ENCODE measurements around the gene SRPX. TPM values are rescaled to one million over a fixed set of nuclear protein-coding genes. Genes with fewer than 3 reads are reported as not detected.
A peak's percentile ranks its signal among the peaks of the same experiment; 100 is the strongest.

The SRPX gene
- total RNA-seq, 2 donors from 2014 or later = 75.7 to 81.8 TPM

DNA sequence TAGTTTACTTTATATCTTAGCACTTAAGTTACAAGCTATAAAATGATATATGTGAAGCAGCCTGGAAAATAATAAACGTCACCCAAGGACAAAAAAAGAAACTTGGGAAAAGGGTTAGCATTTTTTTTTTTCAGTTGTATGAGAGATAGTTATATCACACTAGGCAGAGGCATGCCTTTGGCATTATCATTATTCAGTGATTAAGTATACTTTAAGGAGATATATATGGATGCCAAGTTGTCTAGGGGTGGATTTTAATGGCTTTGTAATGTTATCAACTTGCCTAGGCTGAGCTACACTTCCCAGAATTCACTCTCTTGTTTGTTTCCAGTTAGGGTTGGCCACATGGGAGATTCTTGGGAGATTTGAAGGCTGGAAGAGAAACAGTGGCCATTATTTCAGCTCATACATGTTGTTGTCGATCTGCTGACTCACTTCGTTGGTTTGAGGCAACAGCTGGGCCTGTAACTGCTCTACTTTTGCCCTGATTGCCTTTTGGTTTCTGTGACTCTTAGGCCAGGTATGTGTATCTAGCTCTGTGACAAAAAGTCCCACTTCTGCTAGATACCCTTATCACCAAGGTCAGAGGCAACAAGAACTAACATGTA lies 11.5 kb upstream of the SRPX start:
- Histone ChIP-seq H3K4me3 (no peak overlapping the region), H3K4me1 (peaks cover 0 to 14% of the 10 kb centered on the region in 2 donors), H3K27ac (peak overlapping the region in 1 of 2 donors; percentile 26), H3K27me3 (no peaks in the 10 kb centered on the region), H3K36me3 (no peaks in the 10 kb centered on the region), H3K9me3 (no peaks in the 10 kb centered on the region)
- no peak for DNase-seq (ENCODE audit: low spot score)
- TF ChIP-seq, protein P1, sequence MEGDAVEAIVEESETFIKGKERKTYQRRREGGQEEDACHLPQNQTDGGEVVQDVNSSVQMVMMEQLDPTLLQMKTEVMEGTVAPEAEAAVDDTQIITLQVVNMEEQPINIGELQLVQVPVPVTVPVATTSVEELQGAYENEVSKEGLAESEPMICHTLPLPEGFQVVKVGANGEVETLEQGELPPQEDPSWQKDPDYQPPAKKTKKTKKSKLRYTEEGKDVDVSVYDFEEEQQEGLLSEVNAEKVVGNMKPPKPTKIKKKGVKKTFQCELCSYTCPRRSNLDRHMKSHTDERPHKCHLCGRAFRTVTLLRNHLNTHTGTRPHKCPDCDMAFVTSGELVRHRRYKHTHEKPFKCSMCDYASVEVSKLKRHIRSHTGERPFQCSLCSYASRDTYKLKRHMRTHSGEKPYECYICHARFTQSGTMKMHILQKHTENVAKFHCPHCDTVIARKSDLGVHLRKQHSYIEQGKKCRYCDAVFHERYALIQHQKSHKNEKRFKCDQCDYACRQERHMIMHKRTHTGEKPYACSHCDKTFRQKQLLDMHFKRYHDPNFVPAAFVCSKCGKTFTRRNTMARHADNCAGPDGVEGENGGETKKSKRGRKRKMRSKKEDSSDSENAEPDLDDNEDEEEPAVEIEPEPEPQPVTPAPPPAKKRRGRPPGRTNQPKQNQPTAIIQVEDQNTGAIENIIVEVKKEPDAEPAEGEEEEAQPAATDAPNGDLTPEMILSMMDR (IDR thresholded peaks at IDR 0.05) = no peak

DNA sequence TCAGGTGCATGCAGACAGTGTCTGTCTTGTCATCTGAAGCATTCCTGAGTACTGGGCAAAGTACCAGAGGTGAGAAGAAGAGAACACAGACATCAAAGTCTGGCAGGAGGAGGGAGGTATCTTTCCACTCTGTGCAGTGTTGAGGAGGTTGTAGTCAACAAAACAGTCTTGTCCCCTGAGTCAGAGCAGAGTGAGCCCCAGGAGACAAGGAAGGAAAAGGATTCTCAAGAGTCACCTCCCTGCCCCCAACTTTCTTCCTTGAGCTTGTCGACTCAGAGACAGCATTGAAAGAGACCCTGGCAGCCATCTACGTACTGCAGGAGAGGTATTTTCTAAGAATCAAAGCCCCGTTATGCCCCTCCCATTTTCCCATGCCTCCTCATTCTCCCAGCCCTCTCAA lies 4.4 kb upstream of the SRPX start:
- TF ChIP-seq, protein P1 (IDR thresholded peaks at IDR 0.05) = no peak
- Histone ChIP-seq H3K27ac (peak overlapping the region; percentile 11 to 70), H3K9me3 (no peaks in the 10 kb centered on the region)

DNA sequence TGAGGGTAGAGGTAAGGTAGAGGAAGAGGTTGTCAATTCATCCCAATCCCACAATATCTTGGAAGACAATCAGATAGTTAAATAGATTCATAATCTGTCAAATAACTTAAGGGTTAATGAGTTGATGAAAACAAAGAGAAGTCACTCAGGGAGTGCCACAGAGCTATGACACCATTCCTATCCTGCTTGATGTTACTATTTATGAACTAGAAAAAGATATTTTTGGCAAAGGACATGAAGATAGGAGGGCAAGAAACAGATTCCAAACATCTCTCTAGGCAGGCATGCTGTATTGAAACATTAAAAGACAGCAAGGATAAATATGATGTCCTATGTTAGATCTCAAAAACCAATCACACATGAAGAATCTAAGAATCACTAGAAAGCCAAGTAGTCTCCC lies 3.5 kb upstream of the SRPX start:
- Histone ChIP-seq H3K9me3 (no peaks in the 10 kb centered on the region), H3K4me1 (no peaks in the 10 kb centered on the region), H3K36me3 (no peaks in the 10 kb centered on the region), H3K27ac (peak overlapping the region in 1 of 2 donors; percentile 43), H3K4me3 (no peak overlapping the region), H3K27me3 (no peaks in the 10 kb centered on the region)
- no peak for DNase-seq (ENCODE audit: low spot score)
- TF ChIP-seq, protein P1 (IDR thresholded peaks at IDR 0.05) = no peak

More for the DNA sequence above, 4.4 kb upstream of the SRPX start:
- Histone ChIP-seq H3K4me3 (no peak overlapping the region), H3K4me1 (no peaks in the 10 kb centered on the region), H3K27me3 (no peaks in the 10 kb centered on the region), H3K36me3 (no peaks in the 10 kb centered on the region)
- no peak for DNase-seq (ENCODE audit: low spot score)

DNA sequence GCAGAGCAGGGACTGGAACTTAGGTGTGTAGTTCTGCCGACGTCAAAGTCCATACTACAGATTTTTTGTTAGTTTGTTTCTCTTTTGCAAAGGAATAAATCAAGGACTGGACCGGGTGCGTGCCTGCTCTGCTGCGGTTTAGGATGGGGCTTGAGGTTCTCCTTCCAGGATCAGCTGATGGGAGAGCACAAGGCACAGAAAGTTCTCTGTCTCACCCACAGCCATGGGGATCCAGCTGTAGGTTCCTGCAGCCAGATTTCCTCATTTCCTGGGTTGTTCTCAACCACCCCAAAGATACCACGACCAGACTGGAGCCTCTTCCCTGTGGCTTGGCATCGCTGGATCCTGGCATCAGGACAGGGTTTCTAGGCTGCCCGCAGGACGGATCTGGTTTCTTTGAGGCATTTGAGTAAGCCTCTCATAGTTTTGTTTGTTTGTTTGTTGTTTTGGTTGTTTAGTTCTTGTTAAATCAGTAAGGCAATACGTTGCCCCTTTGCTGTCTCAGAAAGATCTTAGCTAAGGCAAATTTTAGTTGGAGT lies 789 bp upstream of the SRPX start:
- H3K4me1 ChIP-seq = no peaks in the 10 kb centered on the region
- peak overlapping the region; percentile 63 to 64 for H3K27ac ChIP-seq
- H3K36me3 ChIP-seq = no peaks in the 10 kb centered on the region
- TF ChIP-seq, protein P1 (IDR thresholded peaks at IDR 0.05) = no peak
- H3K9me3 ChIP-seq = no peaks in the 10 kb centered on the region
- peak overlapping the region in 1 of 2 donors; percentile 56 for H3K4me3 ChIP-seq
- DNase-seq (ENCODE audit: low spot score) = no peak
- H3K27me3 ChIP-seq = no peaks in the 10 kb centered on the region

DNA sequence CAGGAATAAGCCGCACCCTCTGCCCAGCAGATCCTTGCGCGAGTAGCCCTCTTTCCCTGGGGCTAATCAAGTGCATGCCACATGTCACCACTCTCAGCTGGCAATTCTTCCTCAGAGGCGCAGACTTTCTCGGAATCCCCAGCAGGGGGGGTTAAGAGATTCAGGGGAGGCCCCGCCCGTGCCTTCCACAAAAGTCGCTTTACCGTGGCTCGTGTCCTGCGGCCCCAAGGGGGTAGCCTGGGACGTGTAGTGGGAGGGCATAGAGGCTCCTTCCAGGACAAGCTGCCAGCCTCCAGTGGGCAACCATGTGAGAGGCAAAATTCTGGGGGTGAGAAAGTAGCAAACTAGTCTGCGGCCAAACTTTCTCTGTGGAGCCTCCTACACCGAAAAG lies 652 bp downstream of the SRPX start:
- H3K4me3 ChIP-seq = peak overlapping the region; percentile 49 to 56
- DNase-seq (ENCODE audit: low spot score) = peak; percentile 67
- peak overlapping the region; percentile 63 to 64 for H3K27ac ChIP-seq
- no peaks in the 10 kb centered on the region for H3K9me3 ChIP-seq
- H3K36me3 ChIP-seq = no peaks in the 10 kb centered on the region
- no peaks in the 10 kb centered on the region for H3K4me1 ChIP-seq
- TF ChIP-seq, protein P1 (IDR thresholded peaks at IDR 0.05) = peak in 1 of 2 donors; percentile 35
- no peaks in the 10 kb centered on the region for H3K27me3 ChIP-seq

DNA sequence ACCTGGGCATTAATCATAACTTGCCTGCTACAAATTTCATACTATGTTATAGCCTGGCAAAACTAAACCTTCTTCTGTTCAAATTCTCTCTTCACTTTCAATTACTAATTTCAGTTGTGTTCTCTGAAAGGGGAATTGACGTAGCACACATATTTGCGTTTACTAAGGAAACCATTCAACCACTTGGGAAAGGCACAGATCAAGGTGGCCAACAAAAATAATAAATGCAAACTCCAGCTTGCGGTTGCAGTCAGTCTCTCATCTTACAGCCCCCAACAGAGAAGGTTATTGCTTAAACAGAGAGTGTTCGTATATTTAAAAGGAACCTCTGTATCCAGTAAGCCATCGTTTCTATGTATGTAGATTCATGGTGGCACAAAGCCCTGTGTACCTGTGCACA lies 4.0 kb downstream of the SRPX start:
- no peak for DNase-seq (ENCODE audit: low spot score)
- H3K27ac ChIP-seq = no peak overlapping the region
- no peaks in the 10 kb centered on the region for H3K9me3 ChIP-seq
- H3K4me1 ChIP-seq = no peaks in the 10 kb centered on the region
- H3K4me3 ChIP-seq = no peak overlapping the region
- H3K36me3 ChIP-seq = no peaks in the 10 kb centered on the region
- TF ChIP-seq, protein P1 (IDR thresholded peaks at IDR 0.05) = no peak
- no peaks in the 10 kb centered on the region for H3K27me3 ChIP-seq
